HG03159 (cell line): ENCODE data around the gene TMCO4.

ENCODE experiments used
- ATAC-seq: cut with Tn5 transposase; IDR thresholded peaks from one replicate; pipeline ENCODE4 v1.9.1; 2021; ENCODE audit warnings: mild to moderate bottlenecking, moderate library complexity; ENCODE audit not compliant: unreplicated experiment

Gene TMCO4

DNA sequence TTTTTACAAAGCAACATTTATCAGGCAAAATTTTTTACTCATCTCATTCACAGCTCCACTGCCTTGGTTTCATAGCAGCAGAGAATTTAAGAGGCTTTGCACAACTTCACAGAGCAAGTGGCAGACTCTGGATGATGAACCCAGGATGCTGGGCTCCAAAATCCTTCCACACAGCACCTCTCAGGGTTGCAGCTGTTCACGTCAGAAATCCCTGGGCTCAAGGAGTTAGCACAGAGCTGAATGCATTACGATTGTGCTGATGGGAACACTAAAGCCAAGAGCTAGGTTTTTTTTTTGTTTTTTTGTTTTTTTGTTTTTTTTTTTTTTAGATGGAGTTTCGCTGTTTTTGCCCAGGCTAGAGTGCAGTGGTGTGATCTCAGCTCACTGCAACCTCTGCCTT is 137.4 kb downstream of the TMCO4 start:
- no peak for ATAC-seq

DNA sequence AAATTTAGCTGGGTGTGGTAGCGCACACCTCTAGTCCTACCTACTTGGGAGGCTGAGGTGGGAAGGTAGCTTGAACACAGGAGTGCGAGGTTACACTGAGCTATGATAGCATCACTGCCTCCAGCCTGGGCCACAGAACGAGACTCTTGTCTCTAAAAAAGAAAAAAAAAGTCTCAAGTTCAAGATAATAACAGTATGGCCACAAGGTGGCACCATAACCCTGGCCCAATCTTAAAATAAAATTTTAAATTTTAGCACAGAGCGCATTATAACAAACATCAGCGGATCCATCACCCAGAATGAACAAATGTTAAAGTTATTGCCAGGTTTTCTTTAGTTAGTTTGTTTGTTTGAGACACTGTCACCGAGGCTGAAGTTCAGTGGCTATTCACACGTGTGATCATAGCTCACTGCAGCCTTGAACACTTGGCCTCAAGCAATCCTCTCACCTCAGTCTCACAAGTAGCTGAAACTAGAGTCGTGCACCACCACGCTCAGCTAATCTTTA is 137.9 kb downstream of the TMCO4 start:
- no peak for ATAC-seq

DNA sequence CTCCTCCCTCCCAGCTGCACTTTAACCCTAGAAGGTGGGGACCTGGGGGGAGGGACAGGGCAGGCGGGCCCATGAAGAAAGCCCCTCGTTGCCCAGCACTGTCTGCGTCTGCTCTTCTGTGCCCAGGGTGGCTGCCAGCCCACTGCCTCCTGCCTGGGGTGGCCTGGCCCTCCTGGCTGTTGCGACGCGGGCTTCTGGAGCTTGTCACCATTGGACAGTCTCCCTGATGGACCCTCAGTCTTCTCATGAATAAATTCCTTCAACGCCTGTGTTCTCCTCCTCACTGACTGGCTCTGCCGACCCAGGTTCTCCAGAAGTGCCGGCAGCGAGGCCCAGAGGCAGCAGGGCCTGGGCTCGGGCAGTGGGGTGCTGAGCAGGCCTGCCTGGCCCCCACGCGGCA is 141.5 kb downstream of the TMCO4 start:
- no peak for ATAC-seq

DNA sequence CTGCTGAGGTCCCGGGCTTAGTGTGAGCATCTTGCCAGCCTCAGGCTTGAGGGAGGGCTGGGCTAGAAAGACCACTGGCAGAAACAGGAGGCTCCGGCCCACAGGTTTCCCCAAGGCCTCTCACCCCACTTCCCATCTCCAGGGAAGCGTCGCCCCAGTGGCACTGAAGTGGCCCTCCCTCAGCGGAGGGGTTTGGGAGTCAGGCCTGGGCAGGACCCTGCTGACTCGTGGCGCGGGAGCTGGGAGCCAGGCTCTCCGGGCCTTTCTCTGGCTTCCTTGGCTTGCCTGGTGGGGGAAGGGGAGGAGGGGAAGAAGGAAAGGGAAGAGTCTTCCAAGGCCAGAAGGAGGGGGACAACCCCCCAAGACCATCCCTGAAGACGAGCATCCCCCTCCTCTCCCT is 142.2 kb downstream of the TMCO4 start:
- ATAC-seq, result no peak

DNA sequence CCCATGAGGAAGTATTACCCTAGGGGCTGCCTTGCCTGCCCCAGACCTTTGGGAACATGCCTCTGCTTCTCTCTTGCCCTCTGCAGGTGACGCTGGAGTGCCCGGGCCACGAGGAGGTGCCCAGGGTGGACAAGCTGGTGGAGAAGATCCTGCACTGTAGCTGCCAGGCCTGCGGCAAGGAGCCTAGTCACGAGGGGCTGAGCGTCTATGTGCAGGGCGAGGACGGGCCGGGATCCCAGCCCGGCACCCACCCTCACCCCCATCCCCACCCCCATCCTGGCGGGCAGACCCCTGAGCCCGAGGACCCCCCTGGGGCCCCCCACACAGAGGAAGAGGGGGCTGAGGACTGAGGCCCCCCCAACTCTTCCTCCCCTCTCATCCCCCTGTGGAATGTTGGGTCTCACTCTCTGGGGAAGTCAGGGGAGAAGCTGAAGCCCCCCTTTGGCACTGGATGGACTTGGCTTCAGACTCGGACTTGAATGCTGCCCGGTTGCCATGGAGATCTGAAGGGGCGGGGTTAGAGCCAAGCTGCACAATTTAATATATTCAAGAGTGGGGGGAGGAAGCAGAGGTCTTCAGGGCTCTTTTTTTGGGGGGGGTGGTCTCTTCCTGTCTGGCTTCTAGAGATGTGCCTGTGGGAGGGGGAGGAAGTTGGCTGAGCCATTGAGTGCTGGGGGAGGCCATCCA is 142.8 kb downstream of the TMCO4 start:
- no peak for ATAC-seq

DNA sequence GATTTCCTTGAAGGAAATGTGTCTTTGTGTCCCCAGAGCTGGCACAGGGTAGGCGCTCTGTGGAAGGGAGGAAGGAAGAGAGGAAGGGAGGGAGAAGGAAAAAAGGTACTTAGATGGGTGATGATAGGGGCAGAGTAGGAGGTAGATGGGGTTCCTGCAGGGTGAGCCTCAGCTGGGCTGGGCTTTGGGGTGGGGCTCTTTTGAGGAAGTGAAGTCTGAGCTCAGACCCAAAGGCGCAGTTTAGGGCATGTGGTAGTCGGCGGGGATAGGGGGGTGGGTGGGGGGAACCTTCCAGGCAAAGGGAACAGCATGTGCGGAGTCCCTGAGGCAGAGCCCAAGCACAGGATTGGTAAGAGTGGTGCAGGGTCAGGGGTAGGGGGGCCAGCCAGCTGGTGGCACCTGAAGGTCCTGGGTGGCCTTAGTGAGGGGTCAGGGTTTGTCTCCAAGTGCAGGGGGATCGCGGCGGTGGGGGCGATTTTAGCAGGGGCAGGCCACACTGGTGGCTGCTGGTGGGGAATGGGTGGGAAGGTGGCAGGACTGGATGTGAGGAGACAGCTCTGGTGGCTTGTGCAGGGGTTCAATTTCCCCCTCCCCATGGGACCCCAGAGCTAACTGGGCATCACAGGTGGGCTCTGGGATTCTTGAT is 143.5 kb downstream of the TMCO4 start:
- ATAC-seq, result no peak

DNA sequence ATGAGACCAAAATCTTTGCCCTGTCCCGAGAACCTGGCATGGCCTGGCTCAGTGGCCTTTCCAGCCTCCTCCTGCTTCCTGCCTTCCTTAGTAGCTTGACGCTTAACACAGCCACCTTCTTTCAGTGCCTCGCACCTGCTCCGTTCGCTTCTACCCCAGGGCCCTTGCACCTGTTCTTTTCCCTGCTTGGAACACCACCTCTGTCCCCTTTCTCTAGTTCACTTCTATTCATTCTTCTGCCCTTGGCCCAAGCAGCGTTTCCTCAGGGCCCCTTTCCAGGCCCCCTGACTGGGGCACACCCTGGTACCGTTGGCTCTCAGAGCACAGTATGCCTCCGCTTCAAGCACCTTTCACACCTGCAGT is 144.0 kb downstream of the TMCO4 start:
- no peak for ATAC-seq

DNA sequence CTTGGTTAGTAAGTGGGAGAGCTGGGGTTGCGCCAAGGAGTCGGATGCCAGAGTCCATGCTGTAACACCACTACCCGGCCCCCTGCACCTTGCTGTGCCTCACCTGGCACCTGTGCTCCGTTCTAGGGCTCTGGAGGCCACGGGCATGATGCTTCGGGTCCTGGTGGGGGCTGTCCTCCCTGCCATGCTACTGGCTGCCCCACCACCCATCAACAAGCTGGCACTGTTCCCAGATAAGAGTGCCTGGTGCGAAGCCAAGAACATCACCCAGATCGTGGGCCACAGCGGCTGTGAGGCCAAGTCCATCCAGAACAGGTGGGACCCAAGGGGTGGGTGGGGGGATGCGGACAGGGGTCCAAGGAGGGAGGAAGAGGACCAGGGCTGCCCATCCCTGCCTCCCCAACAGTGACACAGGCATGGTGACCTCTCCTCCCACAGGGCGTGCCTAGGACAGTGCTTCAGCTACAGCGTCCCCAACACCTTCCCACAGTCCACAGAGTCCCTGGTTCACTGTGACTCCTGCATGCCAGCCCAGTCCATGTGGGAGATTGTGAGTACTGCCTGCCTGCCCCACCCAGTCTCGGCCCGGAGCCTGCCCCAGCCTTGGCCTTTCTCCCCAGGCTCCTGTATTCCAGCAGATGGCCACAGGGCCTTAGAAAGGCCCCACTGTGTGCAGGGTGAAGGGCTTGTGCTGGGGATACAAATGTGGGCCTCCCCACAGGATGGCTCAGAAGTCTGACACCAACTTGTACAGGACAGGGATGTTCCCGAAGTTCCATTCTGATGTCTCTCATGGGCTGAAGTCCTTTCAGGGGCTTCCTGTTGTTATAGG is 144.6 kb downstream of the TMCO4 start:
- no peak for ATAC-seq

DNA sequence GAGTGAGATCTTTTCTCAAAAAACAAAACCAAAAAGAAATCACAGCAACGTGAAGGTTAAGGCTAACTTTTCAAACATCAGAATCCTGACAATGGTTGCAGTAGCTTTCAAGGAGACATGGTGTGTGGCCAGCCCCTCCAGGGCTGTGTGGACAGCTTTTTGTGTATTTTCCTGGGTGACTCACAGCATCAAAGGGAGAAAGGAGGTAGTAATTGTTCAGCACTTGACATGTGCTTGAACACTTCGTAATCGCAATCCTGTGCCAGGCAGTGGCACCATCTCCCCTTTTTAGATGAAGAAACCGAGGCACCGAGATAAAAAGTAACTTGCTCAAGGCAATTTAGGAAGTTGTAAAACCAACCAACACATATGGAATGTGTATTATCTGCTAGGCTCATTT is 145.3 kb downstream of the TMCO4 start:
- ATAC-seq, result no peak

DNA sequence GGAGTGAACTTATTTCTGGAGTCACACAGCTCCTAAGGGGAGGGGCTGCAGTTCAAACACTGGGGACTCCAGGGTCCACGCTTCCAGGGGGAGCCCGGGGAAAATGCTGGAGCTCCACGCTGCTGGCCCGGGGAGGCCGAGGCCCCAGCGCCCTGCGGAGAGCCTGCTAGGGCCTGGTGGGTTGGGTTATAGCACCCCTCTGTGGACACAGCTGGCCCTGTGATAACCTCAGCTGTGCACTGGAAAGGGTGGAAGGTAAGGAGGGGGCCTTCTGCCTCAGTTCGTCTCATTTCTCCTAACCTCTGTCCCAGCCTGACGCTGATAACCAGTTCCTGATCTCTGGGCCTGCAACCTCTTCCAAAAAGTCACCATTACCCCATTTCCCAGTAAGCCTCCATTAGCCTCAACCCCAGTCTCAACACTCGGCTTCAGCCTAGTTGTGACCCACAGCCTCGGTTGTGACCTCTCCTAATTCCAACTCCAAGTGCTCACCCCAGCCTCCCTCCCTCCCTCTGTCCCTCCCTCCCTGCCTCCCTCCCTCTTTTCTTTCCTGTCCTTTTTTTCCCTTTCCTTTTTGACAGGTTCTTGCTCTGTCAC is 148.5 kb downstream of the TMCO4 start:
- ATAC-seq, result no peak

DNA sequence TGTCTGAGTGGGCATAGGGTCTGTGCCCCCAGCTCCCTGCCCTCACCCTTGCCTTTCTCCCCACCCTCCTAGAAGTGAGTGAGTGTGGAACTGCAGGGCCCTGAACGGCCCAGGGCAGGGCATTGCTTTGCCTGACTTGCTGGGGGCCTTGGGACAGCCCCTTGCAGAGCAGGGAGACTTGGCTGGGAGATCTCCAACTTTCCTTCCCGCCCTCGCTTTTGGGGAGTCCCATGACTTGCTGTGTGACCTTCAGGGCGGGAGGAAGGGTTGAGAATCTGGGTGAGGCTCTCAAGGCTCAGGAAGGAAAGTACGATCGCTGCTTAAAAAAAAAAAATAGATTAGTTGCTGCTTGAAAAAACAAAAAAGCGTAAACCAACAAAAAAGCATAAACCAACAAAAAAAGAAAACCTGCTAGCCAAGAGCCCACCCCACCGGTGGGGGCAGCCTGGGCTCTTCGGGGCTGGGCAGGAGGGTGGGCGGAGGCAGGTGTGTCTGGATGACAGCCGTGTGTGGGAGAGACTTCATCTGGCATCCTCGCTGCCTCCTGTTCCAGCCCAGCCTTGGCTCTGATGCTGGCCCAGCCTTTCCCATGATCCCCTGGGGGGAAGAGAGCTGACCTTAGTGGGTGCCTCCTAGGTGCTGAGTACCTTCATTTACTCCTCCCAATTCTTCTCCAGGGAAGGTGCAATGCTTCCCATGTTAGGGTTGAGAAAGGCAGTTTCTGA is 149.1 kb downstream of the TMCO4 start:
- no peak for ATAC-seq

DNA sequence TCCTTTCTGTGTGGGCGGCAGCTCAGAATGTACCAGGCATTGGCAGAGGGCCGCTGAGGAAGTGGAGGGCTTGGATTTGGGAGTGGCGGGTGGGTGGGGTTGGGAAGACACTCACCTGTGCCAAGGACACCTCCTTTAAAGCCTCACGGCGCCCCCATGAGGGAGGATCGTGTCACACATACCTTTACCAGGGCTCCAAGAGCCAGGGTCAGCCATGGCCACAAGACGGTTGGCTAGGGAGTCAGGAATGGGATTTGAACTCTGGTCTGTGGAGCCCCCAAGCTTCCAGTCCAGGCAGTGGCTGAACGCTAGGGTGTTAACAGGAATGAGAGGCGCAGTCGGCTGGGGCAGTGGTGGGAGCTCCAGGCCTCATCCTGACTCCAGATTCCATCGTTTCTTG is 151.0 kb downstream of the TMCO4 start:
- ATAC-seq, result no peak

DNA sequence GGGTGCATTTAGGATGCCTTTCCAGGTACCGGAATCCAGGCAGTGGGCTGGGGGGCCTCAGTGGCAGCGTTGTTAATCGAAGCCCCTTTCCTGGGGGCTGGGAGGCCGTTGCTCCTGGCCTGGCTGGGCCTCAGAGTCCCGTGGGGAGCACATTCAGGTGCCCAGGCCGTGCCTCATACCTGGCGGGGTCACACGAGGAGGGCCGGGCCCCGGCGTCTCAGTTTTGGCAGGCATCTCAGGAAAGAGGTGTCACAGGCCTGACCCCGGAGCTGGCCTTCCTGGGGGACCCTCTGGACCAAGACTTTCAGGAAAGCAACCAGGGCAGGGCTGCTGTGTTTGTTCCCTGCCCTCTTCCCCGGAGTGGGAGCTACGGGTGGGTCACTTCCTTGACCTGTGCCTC is 151.5 kb downstream of the TMCO4 start:
- no peak for ATAC-seq

DNA sequence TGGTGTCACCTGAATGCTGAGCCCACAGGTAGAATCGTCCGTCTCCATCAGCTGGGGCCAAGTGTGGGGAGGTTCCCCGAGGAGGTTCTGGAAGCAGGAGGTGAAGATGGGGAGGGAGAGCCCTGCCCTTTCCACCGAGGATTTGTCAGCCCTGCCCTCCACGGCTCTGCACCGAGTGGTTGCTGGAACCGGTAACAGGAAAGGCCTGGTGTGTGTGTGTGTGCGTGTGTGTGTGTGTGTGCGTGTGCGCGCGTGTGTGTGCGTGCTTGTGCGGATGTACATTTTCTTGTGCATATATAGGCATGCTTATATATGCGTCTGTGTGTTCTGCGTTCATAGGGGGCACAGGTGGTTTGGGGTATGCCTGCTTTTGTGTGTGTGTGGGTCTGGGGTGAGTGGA is 152.1 kb downstream of the TMCO4 start:
- ATAC-seq, result no peak

DNA sequence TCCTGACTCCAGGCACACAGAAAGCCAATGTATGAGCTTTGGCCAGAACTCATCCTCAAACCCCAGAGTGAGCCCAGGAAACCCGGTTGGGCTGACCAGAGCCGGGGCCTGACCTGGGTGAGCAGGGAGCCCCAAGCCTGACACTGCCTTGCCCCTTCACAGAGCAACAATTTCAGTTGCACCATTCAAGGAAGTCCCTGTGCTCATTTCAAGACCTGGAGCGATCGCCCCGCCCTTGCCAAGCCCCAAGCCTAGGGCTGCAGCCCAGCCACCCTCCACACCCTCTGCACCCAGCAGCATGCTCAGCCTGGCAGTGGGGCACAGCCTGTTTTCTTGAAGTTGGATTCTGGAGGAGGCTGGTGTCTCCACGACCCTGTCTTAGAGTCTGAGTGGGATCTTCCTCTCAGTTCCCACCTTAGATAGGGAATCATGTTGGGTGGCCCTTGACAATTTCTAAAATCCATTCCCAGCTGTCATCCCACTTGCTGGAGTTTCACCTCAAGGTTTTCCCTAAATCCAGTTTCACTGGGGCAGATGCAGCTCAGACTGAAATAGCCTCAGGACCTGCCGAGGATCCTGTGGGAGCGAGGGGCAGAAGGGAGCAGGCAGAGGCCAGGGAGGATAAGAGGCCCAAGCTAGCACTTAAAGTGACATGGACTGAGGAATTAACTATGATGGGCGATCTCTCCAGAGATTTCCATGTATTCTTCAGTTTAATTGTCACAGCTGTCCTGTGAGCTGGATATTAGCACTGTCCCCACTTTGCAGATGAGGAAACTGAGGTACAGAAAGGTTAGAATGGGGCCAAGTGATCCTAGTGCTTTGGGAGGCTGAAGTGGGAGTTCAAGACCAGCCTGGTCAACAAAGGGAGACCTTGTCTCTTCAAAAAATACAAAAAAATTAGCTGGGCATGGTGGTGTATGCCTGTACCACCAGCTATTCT is 153.1 kb downstream of the TMCO4 start:
- no peak for ATAC-seq

DNA sequence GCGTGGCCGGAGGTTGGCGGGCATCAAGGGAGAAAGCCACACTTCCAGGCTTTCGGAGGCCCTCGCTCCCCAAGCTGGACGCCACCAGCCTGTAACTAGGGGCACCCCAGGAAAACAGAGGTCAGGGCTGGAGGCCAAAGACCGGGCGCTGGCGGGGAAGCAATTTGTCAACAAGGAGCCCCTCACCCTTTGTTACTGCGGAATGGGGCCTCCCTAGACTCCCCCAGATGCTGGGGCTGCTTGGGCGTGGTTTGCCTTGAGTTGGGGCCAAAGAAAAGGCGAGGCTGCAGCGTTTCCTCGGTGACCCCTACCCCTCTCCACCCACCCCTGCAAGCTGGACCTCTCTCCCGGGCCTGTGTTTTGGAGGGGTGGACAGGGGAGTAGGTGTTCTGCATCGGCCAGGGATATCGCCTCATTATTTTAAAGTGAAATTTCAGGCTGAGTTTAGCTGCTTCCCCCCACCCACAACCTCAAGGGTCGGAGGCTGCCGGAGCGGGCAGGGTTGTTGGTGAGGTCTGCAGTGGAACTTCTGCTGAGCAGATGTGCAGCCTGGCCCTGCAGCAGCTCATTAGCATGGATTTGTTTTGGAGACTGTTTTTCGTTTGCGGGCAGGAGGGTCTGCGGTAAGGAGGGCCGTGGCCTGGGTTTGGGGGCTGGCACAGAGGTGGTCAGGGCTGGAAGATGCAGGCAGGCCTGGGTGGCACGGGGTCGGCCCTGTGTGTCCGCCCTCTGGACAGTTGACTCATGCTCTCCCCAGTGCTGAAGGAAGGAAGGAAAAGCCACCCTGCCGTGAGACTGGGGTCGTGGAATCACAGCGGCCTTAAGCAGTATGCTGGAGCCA is 154.1 kb downstream of the TMCO4 start:
- no peak for ATAC-seq

DNA sequence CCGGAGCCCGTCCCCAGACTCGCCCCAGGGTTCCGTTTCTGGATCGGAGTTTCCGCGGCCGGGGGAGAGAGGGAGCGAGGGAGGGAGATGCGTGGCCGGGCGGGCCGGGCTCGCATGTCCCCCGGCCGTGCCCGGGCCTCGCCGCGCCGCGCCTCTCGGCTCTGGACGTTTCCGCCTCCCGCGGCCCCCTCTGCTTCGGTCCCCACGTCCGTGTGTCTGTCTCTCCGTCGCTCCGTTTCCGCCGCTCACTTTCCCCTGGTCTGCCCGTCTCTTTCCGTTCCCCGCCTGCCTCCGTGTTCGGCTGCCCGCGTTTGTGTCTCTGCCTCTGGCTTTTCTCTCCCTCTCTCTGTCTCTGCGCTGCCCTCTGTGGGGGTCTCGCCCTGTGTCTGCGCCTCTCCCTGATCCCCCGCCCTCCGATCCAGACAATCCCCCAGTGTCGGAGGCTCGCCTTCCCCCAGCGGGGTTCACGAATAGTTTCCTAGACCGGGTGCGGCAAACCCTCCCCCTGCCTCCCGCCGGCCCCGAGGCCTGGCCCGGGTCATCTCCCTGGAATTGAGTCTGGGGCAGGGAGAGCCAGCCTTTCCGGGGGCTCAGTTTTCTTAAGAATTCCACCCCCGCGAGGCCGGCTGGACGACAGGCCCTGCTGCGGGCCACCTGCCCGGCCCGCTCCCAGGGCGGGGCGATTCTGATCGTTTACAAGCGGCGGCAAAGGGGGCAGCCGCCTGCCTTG is 154.9 kb downstream of the TMCO4 start:
- no peak for ATAC-seq

DNA sequence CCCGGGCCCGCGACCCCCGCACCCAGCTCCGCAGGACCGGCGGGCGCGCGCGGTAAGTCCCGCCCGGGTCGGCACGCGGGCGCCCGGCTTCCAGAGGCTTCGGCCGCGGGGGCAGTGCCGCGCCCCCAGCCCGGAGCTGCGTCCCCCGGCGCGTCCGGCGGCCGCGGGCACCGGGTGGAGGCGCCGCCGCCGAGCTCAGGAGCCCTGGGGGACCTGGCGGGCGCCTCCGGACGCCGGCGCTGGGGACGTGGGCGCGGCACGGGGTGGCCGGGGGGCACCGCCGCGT is 155.4 kb downstream of the TMCO4 start:
- no peak for ATAC-seq
